OCI-M2 (cell line): ENCODE results near the gene COL23A1.
"Not testable (repeated sequence)": the region's sequence is repeated elsewhere in the genome, so short reads cannot be mapped to it uniquely, and the experiment has no call there.

Experiments used
- DNase-seq: peaks from one replicate; lab custom pipeline; 2025; ENCODE audit not compliant: unreplicated experiment; lab: John Stamatoyannopoulos, UW

The COL23A1 gene

DNA sequence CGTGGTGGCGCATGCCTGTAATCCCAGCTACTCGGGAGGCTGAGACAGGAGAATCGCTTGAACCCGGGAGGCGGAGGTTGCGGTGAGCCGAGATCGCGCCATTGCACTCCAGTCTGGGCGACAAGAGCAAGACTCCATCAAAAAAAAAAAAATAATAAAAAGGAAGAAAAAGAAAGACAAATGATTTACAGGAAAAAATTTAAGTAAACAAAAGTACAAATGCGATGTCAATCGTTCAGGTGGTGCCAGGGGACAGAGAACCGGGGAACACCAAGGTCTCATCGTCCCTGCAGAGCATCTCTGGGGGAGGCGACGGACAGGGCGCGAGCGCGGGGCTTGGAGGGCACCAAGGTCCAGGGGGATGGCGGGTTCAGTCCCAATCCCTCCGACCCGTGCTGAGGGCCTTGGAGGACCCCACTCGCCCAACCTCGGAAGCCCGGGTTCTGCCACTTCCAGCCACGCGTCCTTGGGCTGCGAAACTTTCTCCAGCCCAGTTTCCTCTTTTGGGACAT lies 386.5 kb downstream of the COL23A1 start:
- no peak for DNase-seq

DNA sequence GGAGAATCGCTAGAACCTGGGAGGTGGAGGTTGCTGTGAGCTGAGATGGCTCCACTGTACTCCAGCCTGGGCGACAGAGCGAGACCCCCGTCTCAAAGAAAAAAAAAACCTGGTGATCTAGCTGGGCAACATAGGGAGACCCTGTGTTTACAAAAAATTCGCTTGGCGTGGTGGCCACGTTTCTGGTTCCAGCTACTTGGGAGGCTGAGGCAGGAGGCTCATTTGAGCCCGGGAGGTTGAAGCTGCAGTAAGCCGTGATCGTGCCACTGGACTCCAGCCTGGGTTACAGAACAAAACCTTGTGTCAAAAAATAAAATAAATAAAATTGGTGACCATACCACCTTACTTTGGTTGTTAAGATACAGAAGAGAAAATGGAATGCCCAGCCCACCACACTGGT lies 387.7 kb downstream of the COL23A1 start:
- no peak for DNase-seq

DNA sequence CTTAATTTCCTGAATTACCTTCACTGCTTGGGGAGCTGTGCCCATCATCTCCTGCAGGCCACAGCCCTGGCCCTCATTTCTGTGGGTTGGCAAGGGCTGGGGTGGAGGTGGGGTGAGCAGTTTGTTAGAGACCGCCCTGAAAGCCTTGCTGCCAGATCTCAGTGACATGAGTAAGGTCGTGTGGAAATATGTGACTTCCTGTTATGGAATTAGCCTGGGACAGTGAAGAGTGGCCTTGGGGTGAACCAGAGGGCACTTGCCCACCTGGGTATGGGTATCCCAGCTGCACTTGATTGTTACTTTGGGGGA lies 388.3 kb downstream of the COL23A1 start:
- no peak for DNase-seq

DNA sequence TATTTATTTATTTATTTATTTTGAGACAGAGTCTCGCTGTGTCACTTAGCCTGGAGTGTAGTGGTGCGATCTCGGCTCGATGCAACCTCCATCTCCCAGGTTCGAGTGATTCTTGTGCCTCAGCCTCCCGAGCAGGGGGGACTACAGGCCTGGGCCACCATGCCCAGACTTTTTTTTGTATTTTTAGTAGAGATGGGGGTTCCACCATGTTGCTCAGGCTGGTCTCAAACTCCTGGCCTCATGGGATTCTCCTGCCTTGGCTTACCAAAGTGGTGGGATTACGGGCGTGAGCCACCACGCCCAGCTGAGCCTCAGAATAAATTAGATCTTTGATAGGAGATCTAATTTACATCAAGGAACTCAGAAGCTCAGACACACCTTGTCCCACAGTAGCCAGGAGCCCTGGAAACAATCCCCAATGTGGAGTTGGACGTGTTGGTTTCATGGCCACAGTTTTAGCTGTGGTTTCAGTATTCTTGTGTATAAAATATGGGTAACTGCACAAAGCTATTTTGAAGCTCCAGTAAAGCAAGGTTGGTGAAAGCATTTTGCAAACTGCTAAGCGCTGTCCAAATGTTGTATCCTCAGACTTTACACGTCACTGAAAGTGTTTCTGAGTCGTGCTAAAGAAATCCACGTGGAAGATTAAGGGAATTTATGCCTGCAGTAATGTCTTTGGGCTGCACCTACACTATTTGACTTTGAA lies 388.8 kb downstream of the COL23A1 start:
- no peak for DNase-seq

DNA sequence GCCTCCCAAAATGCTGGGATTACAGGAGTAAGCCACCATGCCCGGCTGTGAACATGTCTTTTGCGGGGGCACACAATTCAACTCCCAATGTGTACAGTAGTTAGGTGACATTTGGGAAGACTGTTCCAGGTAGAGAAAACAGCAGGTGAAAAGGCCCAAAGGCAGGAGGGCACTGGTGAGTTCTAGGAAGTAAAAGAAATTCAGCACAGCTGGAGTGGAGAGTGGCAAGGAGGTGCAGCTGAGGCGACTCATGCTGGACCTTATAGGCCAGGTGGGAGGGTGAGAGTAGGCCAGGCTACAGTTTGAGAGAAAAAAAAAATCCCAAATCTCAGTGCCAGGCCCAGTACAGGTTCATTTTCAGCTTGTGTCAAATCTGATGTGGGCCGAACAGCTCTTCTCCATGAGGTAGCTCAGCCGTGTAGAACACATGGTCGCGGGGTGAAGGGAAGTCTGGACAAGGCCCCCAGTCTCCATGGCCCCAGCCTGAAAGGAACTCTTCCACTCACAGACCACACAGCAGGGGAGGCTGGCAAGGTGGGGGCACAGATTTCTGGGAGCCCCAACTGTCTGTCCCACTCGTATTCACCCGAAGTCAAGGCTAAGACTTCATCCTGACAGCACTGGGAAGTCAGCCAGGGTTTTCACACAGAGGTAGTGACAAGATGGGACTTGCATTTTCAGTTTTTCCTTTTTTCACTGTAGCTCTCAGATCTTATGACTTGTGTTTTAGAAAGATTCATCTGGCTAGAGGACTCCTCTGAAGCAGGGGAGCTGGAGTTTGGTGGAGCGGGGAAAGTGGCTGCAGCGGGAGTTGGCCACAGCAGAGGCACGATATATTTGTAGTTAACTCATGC lies 390.4 kb downstream of the COL23A1 start:
- no peak for DNase-seq

DNA sequence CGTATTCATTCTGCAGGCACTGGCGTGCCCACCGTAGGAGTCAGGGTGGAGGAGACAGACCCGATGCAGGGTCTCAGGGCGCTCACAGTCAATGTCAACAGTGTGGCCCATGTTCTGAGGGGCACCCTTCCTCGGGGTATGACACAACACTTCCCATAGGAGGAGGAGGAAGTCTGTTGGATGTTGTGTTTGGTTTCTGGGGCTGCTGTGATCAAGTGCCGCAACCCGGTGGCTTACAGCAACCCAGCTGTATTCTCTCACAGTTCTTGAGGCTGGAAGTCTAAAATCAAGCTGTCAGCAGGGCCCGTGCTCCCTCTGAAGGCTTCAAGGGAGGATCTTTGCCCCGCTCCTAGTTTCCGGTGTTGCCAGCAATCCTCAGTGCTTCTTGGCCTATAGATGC lies 391.5 kb downstream of the COL23A1 start:
- DNase-seq: no peak

DNA sequence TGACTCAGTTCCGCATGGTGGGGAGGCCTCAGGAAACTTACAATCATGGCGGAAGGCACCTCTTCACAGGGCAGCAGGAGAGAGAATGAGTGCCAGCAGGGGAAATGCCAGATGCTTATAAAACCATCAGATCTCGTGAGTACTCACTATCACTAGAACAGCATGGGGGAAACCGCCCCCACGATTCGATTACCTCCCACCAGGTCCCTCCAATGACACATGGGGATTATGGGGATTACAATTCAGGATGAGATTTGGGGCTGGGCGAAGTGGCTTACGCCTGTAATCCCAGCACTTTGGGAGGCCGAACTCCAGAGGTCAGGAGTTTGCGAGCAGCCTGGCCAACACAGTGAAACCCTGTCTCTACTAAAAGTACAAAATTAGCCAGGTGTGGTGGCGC lies 392.0 kb downstream of the COL23A1 start:
- not testable (repeated sequence) for DNase-seq

DNA sequence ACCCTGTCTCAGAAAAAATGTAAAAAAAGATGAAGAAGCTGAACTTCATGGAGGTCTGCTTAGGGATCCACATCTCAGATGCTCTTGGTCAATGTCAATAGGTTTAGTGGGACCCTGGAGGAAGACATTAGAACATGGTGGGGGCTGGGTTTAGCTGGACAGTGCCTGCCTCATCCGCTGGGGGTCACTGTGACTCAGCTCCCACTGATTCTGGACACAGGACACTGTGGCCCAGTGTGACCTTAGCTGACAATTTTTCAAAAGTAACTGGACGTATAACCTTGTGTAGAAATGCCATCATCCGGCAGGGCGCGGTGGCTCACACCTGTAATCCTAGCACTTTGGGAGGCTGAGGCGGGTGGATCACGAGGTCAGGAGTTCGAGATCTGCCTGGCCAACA lies 393.2 kb downstream of the COL23A1 start:
- no peak for DNase-seq

DNA sequence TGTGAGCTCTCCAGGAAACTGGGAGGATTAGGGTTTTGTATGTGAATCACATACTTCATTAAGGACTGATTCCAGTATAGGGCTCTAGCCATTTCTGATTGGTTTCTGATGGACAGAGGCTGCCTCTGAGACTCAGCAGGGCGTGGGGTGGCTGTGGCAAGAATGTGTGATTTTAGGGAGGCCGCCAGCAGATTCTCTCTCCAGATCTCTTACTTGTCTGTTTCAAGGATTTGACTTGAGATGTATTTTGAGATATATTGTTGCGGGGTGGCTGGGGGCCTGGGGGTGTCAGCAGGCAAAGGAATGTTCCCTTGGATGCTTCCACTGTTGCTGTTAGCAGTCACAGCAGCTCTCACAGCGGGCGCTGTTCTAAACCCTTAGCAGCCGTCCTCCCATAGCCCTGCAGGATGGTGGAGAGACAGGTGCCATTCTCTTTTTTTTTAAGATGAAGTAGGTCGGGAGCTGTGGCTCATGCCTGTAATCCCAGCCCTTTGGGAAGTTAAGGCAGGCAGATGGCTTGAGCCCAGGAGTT lies 393.8 kb downstream of the COL23A1 start:
- no peak for DNase-seq

DNA sequence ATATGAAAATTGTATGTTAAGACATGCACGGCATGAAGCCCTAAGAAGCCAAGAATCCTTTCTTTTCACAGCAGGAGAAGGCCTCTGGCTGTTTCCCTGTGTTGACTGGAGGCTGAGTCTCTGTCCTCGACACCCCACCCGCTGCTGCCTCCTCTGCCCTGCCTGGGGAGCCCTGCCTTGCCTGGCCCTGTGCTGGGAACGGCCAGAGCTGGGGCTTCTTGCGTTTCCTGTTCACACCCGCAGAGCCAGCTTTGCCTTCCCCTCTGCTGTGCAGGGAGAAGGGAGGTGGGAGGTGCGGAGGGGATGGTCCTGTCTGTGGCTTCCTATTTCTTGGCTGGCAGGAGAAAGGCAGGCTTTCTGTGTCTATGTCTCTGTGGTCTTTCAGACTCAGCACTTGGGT lies 396.2 kb downstream of the COL23A1 start:
- no peak for DNase-seq

DNA sequence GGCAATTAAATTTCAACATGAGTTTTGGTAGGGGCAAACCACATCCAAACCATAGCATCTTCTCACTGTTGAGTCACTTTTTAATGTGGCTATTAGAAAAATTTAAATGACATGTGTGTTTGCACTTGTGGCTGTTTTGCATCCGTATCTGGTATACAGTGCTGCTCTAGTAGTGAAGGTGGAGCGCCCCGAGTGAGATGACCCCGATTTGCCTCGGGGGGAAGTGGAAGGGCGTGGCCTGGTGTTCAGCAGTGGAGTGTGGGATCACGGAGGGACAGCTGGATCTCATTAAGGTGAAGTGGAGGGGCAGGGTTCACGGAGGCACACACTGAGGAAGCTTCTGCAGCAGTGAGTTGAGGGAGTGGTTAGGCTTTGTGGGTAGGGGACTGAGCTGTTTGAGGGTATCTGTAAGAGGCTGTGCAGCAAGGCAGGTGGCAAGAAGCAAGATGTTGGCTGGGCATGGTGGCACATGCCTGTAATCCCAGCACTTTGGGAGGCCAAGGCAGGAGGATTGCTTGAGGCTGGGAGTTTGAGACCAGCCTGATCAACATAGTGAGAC lies 396.9 kb downstream of the COL23A1 start:
- DNase-seq: no peak

DNA sequence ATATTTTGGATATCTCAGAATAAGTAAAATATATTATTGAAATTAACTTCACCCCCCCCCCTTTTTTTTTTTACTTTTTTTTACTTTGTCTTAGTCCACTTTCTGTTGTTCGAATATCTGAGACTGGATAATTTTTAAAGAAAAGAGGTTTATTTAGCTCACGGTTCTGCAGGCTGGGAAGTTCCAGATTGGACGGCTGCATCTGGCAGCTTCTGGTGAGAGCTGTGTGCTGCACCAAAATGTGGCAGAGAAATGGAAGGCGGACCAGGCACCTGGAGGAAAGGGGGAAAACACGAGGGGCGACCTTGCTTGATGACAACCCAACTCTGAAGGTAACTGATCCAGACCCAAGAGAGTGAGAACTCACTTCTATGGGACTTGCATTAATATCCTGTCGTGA lies 397.4 kb downstream of the COL23A1 start:
- DNase-seq: no peak

DNA sequence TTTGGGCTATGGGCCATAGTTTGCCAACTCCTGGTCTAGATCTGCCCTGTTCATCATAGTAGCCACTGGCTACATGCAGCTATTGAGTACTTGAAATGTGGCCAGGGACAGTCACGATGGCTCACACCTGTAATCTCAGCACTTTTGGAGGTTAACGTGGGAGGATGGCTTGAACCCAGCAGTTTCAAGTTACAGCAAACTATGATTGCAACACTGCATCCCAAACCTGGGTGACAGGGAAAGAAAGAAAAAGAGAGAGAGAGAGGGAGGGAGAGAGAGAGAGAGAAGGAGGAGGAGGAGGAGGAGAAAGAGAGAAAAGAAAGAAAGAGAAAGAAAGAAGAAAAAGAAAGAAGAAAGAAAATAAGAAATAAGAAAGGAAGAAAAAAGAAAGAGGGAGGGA lies 397.9 kb downstream of the COL23A1 start:
- DNase-seq: no peak

DNA sequence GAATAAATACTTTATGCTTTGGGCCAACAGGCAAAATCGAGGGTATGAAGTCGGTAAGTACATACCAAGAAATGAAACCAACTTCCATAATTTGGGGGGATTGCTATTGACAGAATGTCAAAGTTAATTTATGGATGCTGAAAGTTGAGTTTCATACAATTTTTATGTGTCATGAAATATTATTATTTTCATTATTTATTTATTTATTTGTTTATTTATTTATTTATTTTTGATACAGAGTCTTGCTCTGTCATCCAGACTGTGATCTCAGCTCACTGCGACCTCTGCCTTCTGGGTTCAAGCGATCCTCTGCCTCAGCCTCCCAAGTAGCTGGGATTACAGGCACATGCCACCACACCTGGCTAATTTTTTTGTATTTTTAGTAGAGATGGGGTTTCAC lies 398.5 kb downstream of the COL23A1 start:
- DNase-seq: no peak

DNA sequence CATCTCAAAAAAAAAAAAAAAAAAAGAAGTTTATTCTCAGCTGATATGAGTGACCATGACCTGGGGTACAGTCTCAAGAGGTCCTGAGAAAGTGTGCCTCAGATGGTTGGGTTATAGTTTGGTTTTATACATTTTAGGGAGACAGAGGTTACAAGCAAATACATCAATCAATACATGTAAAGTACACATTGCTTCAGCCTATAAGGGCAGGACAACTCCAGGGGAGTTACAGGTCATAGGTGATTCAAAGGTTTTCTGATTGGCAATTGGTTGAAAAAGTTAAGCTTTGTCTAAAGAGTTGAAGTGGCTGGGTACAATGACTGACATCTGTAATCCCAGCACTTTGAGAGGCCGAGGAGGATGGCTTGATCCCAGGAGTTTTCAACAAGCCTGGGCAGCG lies 400.8 kb downstream of the COL23A1 start:
- DNase-seq: no peak
